ENCODE measurements around the gene TFAP2A.

Gene TFAP2A

DNA sequence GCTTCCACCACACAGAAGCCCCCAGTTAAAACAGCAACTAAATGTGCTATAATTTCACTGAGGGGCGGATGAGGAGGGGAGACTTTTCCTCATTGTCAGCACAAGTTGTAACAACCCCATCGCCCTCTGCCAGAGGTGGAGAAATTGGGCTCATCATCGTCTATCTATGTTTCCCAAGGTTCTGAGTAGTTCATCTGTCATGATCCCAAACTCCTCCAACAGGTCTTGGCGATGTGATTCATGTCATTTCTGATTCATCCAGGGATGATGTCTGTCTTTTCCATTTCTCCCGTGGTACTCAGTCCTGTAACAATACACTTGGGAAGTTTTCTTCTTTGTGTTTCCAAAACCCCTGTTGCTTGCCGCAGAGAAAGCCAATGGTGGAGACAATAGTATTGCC, 51.0 kb downstream of the TFAP2A start:
- DNase-seq (ENCODE audit: low read depth), result no peak
- H3K4me3 ChIP-seq (ENCODE audit: low read depth, low read length), result no peak overlapping the region
- TF ChIP-seq, protein P1, sequence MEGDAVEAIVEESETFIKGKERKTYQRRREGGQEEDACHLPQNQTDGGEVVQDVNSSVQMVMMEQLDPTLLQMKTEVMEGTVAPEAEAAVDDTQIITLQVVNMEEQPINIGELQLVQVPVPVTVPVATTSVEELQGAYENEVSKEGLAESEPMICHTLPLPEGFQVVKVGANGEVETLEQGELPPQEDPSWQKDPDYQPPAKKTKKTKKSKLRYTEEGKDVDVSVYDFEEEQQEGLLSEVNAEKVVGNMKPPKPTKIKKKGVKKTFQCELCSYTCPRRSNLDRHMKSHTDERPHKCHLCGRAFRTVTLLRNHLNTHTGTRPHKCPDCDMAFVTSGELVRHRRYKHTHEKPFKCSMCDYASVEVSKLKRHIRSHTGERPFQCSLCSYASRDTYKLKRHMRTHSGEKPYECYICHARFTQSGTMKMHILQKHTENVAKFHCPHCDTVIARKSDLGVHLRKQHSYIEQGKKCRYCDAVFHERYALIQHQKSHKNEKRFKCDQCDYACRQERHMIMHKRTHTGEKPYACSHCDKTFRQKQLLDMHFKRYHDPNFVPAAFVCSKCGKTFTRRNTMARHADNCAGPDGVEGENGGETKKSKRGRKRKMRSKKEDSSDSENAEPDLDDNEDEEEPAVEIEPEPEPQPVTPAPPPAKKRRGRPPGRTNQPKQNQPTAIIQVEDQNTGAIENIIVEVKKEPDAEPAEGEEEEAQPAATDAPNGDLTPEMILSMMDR (IDR thresholded peaks at IDR 0.05; ENCODE audit: low read depth, low read length, missing control alignments), result no peak

DNA sequence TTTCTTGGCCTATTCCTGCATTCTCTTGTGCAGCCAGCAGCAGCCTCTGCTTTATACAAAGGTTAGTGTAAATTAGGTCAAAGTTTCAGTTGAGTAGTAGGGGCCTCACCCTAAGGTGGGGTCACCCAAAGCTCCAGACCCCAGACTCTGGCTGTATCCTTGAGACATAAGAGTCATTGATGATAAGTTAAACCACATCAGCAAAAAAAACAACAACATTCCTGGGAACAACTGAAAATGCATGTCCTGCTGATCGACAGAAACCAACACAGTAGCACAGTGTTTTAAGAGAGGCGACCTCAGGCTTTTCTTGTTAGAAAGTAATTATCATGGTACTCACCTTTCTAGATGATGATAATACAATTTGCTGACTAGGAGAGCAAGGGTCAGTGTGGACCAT, 52.6 kb downstream of the TFAP2A start:
- H3K4me3 ChIP-seq (ENCODE audit: low read depth, low read length), result no peak overlapping the region
- TF ChIP-seq, protein P1 (IDR thresholded peaks at IDR 0.05; ENCODE audit: low read depth, low read length, missing control alignments), result no peak
- no peak for DNase-seq (ENCODE audit: low read depth)

DNA sequence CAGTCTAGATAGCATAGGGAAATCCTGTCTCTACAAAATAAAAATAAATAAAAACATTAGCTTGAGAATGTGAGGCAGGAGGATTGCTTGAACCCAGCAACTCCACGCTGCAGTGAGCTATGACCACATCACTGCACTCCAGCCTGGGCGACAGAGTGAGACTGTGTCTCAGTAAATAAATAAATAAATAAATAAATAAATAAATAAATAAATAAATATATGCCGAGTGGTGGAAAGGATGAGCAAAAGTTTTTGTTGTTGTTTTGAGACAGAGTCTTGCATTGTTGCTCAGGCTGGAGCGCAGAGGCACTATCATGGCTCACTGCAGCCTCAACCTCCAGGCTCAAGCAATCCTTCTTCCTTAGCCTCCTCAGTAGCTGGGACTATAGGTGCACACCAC, 53.4 kb downstream of the TFAP2A start:
- no peak overlapping the region for H3K4me3 ChIP-seq (ENCODE audit: low read depth, low read length)
- no peak for DNase-seq (ENCODE audit: low read depth)
- TF ChIP-seq, protein P1 (IDR thresholded peaks at IDR 0.05; ENCODE audit: low read depth, low read length, missing control alignments), result no peak

DNA sequence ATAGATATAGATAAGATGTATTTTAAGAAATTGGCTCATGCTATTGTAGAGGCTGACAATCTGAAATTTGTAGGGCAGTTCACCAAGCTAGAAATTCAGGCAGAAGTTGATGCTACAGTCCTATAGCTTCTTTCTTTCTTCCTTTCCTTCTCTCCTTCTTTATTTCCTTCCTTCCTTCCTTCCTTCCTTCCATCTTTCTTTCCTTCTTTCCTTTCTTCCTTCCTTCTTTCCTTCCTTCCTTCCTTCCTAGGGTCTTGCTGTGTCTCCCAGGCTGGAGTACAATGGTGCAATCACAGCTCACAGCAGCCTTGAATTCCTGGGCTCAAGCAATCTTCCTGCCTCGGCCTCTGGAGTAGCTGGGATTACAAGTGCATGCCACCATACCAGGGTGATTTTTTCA, 55.3 kb downstream of the TFAP2A start:
- TF ChIP-seq, protein P1 (IDR thresholded peaks at IDR 0.05; ENCODE audit: low read depth, low read length, missing control alignments), result no peak
- no peak for DNase-seq (ENCODE audit: low read depth)
- no peak overlapping the region for H3K4me3 ChIP-seq (ENCODE audit: low read depth, low read length)

DNA sequence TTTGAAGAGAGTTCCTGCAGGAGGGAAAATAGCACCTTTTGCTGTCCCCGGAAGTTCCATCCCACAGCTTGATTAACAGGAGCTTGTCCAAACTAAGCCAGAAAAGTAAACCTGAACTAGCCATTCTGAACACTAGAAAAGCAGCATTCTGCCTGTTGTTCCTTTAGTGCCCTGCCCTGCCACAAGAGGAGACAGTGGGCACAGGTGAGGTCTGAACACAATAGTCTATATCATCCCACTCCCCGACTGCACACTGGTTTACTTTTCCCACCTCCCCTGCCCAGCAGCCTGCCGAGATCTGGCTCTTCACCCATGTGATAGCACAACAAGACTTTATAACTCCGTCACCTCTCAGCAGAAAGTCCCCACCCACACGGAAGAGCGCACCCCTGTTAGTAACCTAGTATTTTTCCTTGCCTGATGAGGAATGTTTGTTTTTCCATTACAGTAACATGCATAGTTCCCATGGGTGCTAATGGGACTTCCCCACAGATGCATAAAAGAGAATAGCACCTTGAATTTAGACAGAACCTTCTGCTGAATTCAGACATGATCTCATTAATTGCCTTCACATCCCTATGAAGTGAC, 59.7 kb downstream of the TFAP2A start:
- TF ChIP-seq, protein P1 (IDR thresholded peaks at IDR 0.05; ENCODE audit: low read depth, low read length, missing control alignments), result no peak
- DNase-seq (ENCODE audit: low read depth), result peak; percentile 19
- no peak overlapping the region for H3K4me3 ChIP-seq (ENCODE audit: low read depth, low read length)

DNA sequence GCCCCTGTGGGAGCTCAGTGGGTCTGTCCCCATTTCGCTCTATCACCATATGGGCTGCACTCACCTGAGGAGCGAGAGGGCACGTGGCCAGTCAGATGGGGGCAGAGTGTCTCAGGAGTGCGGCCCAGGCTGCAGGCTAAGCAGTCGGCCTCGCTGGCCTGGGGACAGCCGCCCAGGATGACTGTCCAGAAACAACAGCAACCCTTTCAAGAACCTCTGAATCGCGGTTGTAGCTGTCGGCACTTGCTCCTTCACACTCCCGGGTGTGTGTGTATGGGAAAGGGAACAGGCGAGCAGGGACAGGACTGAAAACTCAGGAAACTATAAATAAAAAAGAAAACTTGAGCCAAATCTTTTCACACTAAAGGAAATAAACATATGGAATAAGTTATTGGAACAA, 63.1 kb downstream of the TFAP2A start:
- no peak overlapping the region for H3K4me3 ChIP-seq (ENCODE audit: low read depth, low read length)
- TF ChIP-seq, protein P1 (IDR thresholded peaks at IDR 0.05; ENCODE audit: low read depth, low read length, missing control alignments), result no peak
- no peak for DNase-seq (ENCODE audit: low read depth)

DNA sequence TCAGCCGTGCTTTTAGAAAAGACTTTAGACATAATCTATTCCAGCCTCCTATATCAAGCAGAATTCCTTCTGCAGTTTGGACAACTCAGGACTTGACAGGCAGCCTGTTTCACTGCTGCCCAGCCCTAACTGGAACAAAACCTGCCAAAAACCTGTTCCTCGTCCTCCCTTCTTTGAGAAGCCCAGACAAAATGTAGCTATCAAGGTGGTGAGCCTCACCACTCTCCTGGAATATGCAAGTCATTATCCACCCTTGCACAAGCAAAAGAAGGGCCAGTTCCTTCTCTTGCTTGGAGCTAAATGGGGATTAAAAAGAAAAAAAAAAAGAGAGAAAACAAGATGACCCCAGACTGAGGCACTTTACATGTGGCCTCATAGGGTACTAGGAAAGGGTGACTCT, 64.2 kb downstream of the TFAP2A start:
- no peak overlapping the region for H3K4me3 ChIP-seq (ENCODE audit: low read depth, low read length)
- DNase-seq (ENCODE audit: low read depth), result no peak
- TF ChIP-seq, protein P1 (IDR thresholded peaks at IDR 0.05; ENCODE audit: low read depth, low read length, missing control alignments), result no peak

Measured in GM12864 (cell line).